GM12892 (cell line): ENCODE data around the gene HOMER2.

ENCODE experiments used
- POLR2AphosphoS5 ChIP-seq: IDR thresholded peaks from 2 replicates; pipeline ENCODE4 v1.6.1; 2011; ENCODE audit warnings: low read depth, low read length, control low read depth
- TAF1 ChIP-seq: IDR thresholded peaks from 2 replicates; pipeline ENCODE4 v1.6.1; 2011; ENCODE audit warnings: low read depth, mild to moderate bottlenecking, control low read depth, low read length, borderline replicate concordance

DNA sequence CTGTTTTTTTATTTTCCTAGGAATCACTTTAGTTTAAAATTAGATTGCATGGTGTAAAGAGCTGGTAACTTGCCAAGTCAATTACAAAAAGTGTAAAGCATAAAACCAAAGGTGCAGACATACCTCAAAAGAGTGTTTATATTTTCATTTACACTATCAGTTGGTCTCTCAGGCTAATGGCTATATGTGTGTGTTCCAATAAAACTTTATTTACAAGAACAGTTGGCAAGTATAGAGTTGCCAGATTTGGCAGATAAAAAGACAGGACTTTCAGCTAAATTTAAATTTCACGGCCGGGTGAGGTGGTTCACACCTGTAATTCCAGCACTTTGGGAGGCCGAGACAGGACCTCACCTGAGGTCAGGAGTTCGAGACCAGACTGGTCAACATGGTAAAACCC, 41.1 kb downstream of the HOMER2 start:
- TF ChIP-seq POLR2AphosphoS5 (no peak), TAF1 (no peak)
